ENCODE measurements around the gene CMTM5.
"Not testable (repeated sequence)": the region's sequence is repeated elsewhere in the genome, so short reads cannot be mapped to it uniquely, and the experiment has no call there.

The CMTM5 gene

DNA sequence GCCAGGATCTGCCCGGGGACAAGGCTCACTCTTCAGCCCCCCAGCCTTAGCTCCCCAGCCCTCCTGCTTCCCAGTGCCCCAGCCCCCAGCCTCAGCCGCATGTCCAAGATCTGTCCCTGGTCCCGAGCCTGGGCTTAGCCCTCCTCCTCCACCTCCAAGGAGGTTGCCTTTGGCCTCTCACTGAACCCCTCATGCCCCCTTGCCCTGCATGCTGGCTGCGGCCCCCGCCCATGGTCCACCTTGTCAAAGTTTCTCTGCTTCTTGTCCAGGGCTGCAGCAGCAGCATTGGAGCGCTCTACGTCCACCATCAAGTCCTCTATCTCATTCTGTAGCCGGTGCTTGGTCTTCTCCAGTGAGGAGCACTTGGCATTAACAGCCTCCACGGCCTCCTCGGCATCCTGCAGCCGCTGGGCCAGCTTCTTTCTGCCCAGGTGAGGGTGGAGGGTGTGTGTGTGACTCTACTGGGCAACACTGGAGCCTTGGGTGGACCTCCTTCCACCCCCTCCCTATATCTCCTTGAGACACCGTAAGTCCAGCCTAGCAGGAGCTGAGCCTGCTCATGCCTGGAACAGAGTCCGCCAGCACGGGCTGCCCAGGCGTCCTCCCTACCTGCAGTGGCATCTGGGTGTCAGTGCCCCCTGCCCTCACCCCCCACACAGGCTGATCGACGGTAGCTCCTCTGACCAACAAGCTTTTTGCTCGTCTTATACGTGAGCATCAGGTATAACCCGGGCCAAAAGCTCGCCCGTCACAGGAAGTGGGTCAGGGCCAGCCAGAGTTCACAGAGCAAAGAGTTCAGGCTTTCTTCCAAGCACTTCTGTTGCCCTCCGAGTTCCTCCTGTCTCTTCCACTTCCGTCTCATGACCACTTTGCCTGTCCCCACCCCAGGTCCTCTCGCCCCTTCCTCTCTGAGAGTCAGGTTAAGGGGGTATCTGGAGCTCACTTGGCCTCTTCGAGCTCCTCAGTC, 11.4 kb downstream of the CMTM5 start:
- no peak overlapping the region for H3K4me3 ChIP-seq (replicated peaks in 1 of 2; ENCODE audit: low read depth in 2 of 2, low read length in 2 of 2)
- TF ChIP-seq CTCF (IDR thresholded peaks at IDR 0.05; ENCODE audit: low read depth, low read length), result no peak
- DNase-seq (ENCODE audit: low read depth in 2 of 2), result no peak

DNA sequence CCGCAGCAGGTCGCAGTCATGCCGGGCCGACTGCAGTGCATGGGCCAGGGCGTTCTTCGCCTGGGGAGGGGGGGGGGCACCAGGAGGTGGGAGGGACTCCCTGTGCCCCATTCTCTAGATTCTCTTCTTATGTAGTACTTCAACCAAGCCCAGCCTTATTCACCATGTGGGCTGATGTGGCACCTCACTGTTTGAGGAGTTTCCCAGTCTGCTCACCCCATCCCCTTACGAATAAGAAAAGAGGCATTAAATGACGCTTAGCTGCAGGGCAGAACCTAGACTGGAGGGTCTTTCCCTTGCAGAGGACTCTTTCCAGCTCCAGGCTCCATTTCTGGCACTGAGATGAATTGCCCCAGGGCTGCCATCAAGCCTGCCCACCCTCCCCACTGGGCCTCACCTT, 12.2 kb downstream of the CMTM5 start:
- TF ChIP-seq CTCF (IDR thresholded peaks at IDR 0.05; ENCODE audit: low read depth, low read length), result no peak
- no peak overlapping the region for H3K4me3 ChIP-seq (replicated peaks in 1 of 2; ENCODE audit: low read depth in 2 of 2, low read length in 2 of 2)
- no peak for DNase-seq (ENCODE audit: low read depth in 2 of 2)

DNA sequence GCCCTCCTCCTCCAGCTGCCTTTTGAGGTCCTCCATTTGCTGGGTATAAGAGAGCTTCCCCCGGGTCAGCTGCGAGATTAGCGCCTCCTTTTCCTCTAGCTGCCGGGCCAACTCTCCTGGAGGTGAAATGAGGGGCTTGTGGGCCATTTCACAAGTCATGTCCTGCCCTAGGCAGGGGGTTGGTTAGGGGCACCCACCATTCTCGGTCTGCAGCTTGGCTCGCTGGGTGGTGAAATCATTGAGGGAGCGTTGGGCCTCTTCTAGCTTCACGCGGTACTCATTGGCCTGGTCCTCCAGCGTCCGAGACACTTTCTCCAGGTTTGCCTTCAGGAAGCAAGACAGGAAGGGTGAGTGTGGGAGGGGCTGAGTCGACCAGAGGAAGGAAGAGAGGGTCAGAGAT, 12.6 kb downstream of the CMTM5 start:
- DNase-seq (ENCODE audit: low read depth in 2 of 2), result no peak
- TF ChIP-seq CTCF (IDR thresholded peaks at IDR 0.05; ENCODE audit: low read depth, low read length), result no peak
- no peak overlapping the region for H3K4me3 ChIP-seq (replicated peaks in 1 of 2; ENCODE audit: low read depth in 2 of 2, low read length in 2 of 2)

DNA sequence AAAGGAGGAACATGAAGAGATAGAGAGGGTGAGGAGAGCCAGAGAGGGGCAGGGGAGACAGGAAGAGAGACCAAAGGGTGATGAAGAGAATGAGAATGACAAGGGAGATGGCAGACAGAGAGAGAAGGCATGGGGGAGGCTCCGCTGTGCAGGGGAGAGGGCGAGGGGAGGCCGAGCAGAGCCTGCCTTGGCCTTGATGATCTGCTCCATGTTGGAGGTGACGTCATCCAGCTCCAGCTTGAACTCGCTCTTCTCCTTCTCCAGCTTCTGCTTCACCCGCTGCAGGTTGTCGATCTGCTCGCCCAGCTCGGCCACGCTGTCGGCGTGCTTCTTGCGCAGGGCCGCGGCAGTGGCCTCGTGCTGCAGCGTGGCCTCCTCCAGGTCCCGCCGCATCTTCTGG, 13.0 kb downstream of the CMTM5 start:
- not testable (repeated sequence) for H3K4me3 ChIP-seq (replicated peaks in 1 of 2; ENCODE audit: low read depth in 2 of 2, low read length in 2 of 2); DNase-seq (ENCODE audit: low read depth in 2 of 2)

- no peak for DNase-seq (ENCODE audit: low read depth in 2 of 2)
- no peak overlapping the region for H3K4me3 ChIP-seq (replicated peaks in 1 of 2; ENCODE audit: low read depth in 2 of 2, low read length in 2 of 2)
- no peak for TF ChIP-seq CTCF (IDR thresholded peaks at IDR 0.05; ENCODE audit: low read depth, low read length)
These were observed 15.8 kb downstream of the CMTM5 start for GRCh38 chr14:23392613-23393012.

- TF ChIP-seq CTCF (IDR thresholded peaks at IDR 0.05; ENCODE audit: low read depth, low read length), result no peak
- no peak overlapping the region for H3K4me3 ChIP-seq (replicated peaks in 1 of 2; ENCODE audit: low read depth in 2 of 2, low read length in 2 of 2)
- no peak for DNase-seq (ENCODE audit: low read depth in 2 of 2)
These were observed 19.3 kb downstream of the CMTM5 start for GRCh38 chr14:23396126-23396525.

GRCh38 chr14:23396781-23397407, 20.0 kb downstream of the CMTM5 start:
- no peak overlapping the region for H3K4me3 ChIP-seq (replicated peaks in 1 of 2; ENCODE audit: low read depth in 2 of 2, low read length in 2 of 2)
- no peak for DNase-seq (ENCODE audit: low read depth in 2 of 2)
- TF ChIP-seq CTCF (IDR thresholded peaks at IDR 0.05; ENCODE audit: low read depth, low read length), result no peak

Data from cardiac fibroblast (primary cell).